Measurements from ENCODE around the gene PTPRK.
A peak's percentile ranks its signal among the peaks of the same experiment; 100 is the strongest.

Gene PTPRK

DNA sequence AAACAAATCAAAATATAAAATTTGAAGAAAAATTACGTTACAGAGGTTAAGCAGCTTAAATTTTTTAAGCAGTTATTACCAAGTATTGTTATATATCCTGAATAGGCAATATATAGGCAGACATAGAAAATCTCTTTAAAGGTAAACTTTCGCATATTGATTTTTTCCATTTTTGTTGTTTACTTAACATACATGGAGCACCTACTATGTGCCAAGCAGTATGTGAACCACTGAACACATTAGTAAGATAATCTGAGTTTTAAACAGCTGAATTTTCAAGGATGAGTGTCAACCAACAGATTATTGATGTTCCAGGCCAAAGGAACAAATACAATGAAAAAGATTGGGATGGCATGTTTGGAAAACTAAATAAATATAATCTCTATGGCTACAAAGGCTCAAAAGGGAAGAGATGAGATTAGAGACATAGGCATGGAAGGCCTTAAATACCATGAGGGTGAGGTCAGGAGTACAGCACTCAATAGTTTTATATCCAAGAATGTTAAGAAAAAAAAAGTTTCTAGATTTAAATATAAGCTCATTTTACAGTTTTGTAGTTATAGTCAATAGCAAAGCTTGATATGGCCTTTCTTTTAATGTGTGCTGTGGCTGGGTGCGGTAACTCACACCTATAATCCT lies 277.5 kb downstream of the PTPRK start:
- Histone ChIP-seq H3K4me3 (ENCODE audit: low read depth, low read length) (no peak overlapping the region), H3K27me3 (no peaks in the 10 kb centered on the region), H3K4me1 (peaks cover 7% of the 10 kb centered on the region; the same call in 1 of the 2 replicates), H3K9me3 (no peaks in the 10 kb centered on the region), H3K36me3 (no peaks in the 10 kb centered on the region)
- DNase-seq: no peak
- TF ChIP-seq, protein P1, sequence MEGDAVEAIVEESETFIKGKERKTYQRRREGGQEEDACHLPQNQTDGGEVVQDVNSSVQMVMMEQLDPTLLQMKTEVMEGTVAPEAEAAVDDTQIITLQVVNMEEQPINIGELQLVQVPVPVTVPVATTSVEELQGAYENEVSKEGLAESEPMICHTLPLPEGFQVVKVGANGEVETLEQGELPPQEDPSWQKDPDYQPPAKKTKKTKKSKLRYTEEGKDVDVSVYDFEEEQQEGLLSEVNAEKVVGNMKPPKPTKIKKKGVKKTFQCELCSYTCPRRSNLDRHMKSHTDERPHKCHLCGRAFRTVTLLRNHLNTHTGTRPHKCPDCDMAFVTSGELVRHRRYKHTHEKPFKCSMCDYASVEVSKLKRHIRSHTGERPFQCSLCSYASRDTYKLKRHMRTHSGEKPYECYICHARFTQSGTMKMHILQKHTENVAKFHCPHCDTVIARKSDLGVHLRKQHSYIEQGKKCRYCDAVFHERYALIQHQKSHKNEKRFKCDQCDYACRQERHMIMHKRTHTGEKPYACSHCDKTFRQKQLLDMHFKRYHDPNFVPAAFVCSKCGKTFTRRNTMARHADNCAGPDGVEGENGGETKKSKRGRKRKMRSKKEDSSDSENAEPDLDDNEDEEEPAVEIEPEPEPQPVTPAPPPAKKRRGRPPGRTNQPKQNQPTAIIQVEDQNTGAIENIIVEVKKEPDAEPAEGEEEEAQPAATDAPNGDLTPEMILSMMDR (IDR thresholded peaks at IDR 0.05; ENCODE audit: low read depth, low read length): no peak

DNA sequence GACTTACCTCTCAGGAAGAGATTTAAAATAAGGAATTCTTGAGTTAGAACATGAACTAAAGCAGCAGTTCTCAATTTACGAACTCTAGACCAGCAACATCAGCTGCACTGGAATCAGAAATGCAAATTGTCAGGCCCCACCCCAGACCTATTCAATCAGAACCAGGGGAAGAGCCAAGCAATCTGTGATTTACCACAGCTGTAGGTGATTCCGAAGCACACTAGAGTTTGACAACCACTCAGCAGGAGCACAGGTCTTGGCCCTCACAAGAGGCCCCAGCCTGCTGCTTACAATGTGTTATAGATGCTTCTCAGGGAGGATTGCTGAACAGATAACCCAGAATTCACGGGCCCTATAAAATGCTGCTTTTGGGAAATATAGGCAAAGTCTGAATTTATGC lies 279.2 kb downstream of the PTPRK start:
- H3K36me3 ChIP-seq: no peaks in the 10 kb centered on the region
- TF ChIP-seq, protein P1 (IDR thresholded peaks at IDR 0.05; ENCODE audit: low read depth, low read length): no peak
- no peaks in the 10 kb centered on the region for H3K9me3 ChIP-seq
- H3K4me3 ChIP-seq (ENCODE audit: low read depth, low read length): no peak overlapping the region
- H3K4me1 ChIP-seq: peaks cover 7% of the 10 kb centered on the region; the same call in 1 of the 2 replicates
- DNase-seq: no peak
- H3K27me3 ChIP-seq: no peaks in the 10 kb centered on the region

DNA sequence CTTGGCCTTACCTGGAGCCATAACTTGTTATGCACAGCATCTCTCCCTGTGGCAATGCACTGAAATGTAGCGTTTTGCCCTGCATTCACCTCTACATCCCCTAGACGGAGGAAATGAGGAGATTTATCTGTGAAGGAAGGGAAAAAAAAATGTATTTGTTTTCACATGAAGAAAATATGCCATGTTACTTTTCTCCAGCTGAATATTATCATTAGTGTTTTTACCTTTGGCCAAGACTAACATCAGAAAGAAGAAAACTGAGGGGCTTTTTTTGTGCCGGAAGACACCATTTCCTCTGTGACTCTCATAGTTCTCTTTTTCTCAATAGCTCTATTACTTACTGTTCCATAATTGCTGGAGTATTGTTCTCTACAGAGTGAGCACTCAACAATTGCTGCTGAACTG lies 280.4 kb downstream of the PTPRK start:
- Histone ChIP-seq H3K36me3 (no peaks in the 10 kb centered on the region), H3K4me3 (ENCODE audit: low read depth, low read length) (no peak overlapping the region), H3K27me3 (no peaks in the 10 kb centered on the region), H3K9me3 (no peaks in the 10 kb centered on the region), H3K4me1 (peaks cover 7% of the 10 kb centered on the region; the same call in 1 of the 2 replicates)
- DNase-seq: no peak
- TF ChIP-seq, protein P1 (IDR thresholded peaks at IDR 0.05; ENCODE audit: low read depth, low read length): no peak

DNA sequence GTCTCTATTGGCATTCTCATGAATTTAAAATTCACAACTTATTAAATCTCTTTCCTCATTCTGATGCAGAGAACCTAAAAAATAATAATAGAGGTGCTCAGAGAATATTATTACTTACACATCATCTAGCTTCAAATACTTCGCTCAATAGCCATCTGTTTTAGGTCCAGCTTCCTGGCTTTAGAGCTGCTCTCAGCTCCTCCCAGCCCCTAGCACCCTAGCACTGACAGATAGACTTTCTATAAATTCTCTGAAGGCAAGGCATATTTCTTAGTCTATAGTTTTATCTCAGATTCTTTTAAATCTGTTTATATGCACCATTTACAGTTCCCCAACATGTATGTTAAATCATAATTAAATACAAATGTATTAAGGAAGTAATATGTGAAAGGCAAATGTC lies 281.3 kb downstream of the PTPRK start:
- H3K27me3 ChIP-seq: no peaks in the 10 kb centered on the region
- H3K9me3 ChIP-seq: no peaks in the 10 kb centered on the region
- peaks cover 10% of the 10 kb centered on the region; the same call in 1 of the 2 replicates for H3K4me1 ChIP-seq
- peak; percentile 10 for DNase-seq
- TF ChIP-seq, protein P1 (IDR thresholded peaks at IDR 0.05; ENCODE audit: low read depth, low read length): no peak
- H3K4me3 ChIP-seq (ENCODE audit: low read depth, low read length): no peak overlapping the region
- no peaks in the 10 kb centered on the region for H3K36me3 ChIP-seq

DNA sequence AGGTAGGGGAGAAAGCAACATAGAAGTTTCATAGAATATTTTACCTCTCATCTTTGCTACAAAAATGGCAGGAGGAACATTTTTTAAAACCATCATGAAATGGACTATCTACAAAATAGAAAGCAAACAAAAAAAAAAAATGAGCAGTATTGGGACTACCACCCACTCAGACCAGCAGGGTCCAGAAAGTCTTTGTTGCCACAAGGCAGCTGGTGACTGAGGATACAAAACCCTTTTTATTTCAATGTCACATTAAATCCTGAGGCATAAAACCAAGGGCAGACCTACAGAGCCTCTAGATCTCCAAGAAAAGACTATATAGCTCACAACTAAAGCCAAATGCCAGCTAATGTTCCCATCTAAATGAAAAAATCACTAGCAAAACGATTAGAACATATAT lies 282.2 kb downstream of the PTPRK start:
- H3K4me1 ChIP-seq: peaks cover 18% of the 10 kb centered on the region
- no peaks in the 10 kb centered on the region for H3K9me3 ChIP-seq
- H3K27me3 ChIP-seq: no peaks in the 10 kb centered on the region
- H3K4me3 ChIP-seq (ENCODE audit: low read depth, low read length): no peak overlapping the region
- DNase-seq: no peak
- TF ChIP-seq, protein P1 (IDR thresholded peaks at IDR 0.05; ENCODE audit: low read depth, low read length): no peak
- H3K36me3 ChIP-seq: no peaks in the 10 kb centered on the region

DNA sequence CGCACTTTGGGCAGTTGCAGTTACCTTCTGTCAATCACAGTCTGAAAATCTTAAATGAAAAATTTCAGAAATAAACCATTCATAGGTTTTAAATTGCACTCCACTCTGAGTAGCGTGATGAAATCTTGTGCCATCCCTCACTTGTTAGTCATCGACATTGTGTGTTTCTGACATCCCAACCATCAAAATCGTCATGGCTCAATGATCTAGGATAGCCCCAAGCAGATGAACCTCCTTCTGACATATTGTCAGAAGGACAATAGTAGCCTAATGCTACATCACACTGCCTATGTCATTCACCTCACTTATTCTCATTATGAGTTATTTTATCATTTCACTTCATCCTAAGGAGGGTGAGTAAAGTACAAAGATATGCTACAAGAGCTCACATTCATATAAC lies 284.8 kb downstream of the PTPRK start:
- H3K9me3 ChIP-seq: no peaks in the 10 kb centered on the region
- no peaks in the 10 kb centered on the region for H3K27me3 ChIP-seq
- no peaks in the 10 kb centered on the region for H3K36me3 ChIP-seq
- peaks cover 22% of the 10 kb centered on the region for H3K4me1 ChIP-seq
- peak; percentile 35 for DNase-seq
- TF ChIP-seq, protein P1 (IDR thresholded peaks at IDR 0.05; ENCODE audit: low read depth, low read length): no peak
- no peak overlapping the region for H3K4me3 ChIP-seq (ENCODE audit: low read depth, low read length)

Measured in BE2C (cell line).